GM21576 (cell line): ENCODE data around the gene AMELY.
"Not testable (repeated sequence)": the region's sequence is repeated elsewhere in the genome, so short reads cannot be mapped to it uniquely, and the experiment has no call there.

ENCODE experiments used
- ATAC-seq: cut with Tn5 transposase; IDR thresholded peaks from one replicate; pipeline ENCODE4 v1.9.1; 2021; ENCODE audit warnings: mild to moderate bottlenecking, moderate library complexity; ENCODE audit not compliant: unreplicated experiment

Gene AMELY

GRCh38 chrY:6911253-6911881, at the start of gene AMELY:
AMELY (minus strand) TSS chrY:6911752; CDS start chrY:6872608, 39,144 bp downstream.
- ATAC-seq = no peak

GRCh38 chrY:6949947-6950346, 38.4 kb upstream of the AMELY start:
- no peak for ATAC-seq

DNA sequence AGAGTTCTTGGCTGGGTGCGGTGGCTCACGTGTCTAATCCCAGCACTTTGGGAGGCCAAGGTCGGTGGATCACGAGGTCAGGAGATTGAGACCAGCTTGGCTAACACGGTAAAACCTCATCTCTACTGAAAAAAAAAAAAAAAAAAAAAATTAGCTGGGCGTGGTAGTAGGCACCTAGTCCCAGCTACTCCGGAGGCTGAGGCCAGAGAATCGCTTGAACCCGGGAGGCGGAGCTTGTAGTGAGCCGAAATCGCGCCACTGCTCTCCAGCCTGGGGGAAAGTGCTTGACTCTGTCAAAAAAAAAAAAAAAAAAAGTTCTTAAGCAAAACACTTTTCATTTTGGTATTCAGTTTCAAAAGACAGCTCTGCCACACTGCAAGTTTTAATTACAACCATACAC, 36.8 kb upstream of the AMELY start:
- no peak for ATAC-seq

DNA sequence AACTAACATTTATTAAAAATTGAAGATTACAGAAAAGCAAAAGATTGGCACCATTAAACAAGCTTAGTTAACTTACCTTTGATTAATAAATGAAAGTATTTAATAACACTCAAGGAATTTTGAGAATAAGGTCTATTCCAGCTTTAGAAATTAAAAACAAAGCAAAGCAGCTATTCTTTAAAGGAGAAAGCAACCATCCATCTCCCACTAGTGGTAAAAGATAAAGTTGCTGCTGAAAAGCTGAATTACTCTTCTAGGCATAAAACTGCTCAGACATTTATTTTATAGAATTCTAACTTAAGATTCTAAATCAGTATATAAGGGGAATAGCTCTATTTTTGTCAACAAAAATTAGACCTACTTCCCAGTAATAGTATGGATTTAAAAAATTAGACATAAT, 36.1 kb upstream of the AMELY start:
- ATAC-seq = no peak

DNA sequence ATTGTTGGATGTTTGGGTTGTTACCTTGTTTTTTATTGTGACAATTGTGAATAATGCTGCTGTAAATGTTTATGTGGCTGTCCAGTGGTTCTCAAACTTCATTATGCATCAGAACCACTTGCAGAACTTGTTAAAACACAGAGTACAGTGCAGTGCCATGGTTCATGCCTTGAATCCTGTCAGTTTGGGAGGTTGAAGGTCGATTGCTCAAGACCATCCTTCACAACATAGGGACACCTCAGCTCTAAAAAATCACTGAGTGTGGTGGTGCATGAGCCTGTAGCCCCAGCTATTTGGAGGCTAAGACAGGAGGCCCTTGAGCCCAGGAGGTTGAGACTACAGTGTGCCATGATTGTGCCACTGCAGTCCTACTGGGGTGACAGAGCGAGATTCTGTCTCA, 23.9 kb upstream of the AMELY start:
- no peak for ATAC-seq

GRCh38 chrY:6931779-6932396, 20.3 kb upstream of the AMELY start:
- no peak for ATAC-seq

DNA sequence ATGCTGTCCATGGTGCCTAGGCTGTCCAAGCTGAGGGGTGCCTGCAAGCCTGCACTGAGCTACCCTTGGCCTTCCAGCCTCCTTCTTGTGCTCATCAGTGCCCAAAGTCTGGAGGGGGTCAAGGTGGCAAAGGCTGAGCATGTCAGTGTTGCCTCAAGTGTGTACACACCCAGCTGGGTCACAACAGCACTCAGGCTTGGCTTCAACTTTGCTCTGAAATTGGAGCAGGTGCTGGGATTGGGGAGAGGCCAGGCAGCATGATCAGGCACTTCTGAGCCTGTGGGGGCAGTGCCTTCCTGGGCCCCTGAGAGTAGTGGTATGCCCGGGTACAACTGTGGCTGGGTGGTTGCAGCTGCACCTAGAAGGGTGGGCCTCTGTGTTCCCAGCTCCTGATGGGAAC, 17.7 kb upstream of the AMELY start:
- no peak for ATAC-seq

DNA sequence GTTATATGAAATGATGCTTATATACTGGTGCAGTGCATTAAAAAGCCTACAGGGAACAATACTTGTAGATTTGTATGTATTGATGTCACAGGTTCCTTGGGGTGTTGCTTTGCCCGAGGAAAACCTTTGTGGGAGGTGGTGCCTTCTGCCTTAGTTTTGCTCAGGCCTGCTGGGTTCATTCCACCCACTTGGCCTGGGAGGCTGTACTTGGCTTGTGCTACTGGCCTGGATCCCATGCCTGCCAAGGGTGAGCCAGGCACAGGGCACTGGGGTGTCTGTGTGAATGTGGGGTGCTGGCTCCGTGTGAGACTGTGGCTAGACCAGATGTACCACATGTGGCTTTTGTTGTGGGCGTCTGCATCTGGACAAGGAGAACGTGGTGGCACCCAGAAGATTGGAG, 16.7 kb upstream of the AMELY start:
- no peak for ATAC-seq

GRCh38 chrY:6921061-6921460, 9.5 kb upstream of the AMELY start:
- ATAC-seq = no peak

DNA sequence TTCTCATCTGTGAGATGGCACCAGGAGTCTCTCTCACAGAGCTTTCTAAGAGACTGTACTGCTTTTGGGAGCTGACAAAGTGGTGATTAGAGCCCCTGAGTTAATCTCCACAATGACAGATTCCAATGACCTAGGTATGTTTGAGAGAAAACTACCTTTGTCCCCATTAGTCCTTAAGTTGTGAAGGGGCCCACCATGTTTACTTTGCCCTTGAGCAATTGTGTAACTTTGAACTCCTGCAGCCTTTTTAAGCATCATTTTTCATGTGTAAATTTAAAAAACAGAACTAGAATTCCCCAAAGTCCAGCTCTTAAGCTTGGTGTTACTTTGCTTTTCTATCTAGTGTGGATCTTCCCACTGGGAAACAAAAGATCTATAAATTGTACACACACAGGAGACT, 1.8 kb upstream of the AMELY start:
- ATAC-seq = no peak

DNA sequence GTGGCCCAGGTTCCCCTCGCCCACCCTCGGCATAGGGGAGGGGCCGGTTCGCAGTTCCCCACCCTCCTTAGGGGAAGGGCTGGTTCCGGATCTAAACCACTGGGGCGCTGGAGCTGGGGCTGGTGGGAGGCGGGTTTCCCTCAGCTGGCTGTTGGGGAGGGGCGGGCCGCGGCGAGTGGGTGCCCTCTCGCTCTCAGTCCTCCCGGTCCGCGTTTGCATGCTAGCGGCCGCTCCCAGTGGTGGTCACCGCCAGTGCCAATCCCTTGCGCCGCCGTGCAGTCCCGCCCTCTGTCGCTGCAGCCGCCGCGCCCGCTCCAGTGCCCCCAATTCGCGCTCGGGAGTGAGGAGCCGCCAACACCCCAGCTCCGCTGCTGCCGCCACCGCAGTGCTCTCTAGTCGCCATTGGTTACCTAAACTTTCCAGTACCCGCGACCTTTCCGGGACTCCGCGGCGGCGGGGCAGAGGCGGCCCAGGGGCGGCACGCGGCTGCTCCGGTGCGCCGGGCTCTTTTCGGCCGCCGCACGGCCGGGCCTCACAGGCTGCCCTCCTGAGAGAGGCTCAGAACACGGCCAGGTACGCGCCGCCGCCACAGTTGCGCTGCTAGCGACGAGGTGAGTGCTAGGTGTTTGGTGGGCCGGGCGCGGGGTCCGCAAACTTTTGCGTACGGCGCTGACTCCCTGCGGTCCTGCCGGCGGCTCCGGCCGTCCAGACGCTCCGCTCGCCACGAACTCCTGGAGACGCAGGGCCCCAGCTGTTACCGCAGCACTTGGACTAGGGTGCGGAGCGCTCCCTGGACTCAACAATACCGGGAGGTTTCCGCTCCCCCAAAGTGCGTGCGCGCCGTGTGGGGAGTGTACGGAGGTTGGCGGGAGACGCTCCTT, 940 bp downstream of the AMELY start, which contains the start of gene TBL1Y:
TBL1Y (plus strand) TSS at position 326 of the 881 bp plus-strand sequence. CDS start 114,388 bp downstream, outside the sequence.
- ATAC-seq = no peak

GRCh38 chrY:6909856-6910255, 1.7 kb downstream of the AMELY start:
- no peak for ATAC-seq

- ATAC-seq = no peak
Observed at GRCh38 chrY:6909118-6909521, 2.4 kb downstream of the AMELY start.

DNA sequence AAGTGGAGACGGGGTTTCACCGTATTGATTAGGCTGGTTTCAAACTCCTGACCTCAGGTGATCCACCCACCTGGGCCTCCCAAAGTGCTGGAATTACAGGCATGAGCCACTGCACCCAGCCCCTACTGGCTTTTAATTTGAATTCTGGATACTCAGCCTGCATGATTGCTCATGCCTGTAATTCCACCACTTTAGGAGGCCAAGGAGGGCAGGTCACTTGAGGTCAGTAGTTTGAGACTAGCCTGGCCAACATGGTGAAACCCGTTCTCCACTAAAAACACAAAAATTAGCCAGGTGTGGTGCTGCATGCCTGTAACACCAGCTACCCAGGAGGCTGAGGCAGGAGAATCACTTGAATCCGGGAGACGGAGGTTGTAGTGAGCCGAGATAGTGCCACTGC, 3.5 kb downstream of the AMELY start:
- ATAC-seq = not testable (repeated sequence)

DNA sequence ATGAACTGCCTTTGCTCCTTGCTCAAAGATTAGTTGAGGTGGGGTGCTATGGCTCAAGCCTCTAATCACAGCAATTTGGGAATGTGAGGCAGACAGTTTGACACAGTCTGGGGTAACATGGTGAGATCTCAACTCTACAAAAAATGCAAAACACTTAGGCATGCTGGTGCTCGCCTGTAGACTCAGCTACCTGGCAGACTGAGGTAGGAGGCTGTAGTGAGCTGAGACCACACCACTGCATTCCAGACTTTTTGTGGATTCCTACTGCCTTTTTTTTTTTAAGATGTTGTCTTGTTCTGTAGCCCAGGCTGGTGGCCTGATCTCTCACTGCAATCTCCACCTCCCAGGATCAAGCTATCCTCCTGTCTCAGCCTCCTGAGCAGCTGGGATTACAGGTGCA, 4.0 kb downstream of the AMELY start:
- no peak for ATAC-seq

- not testable (repeated sequence) for ATAC-seq
Observed at GRCh38 chrY:6902116-6902515, 9.4 kb downstream of the AMELY start.

GRCh38 chrY:6895236-6895635, 16.3 kb downstream of the AMELY start:
- ATAC-seq = no peak

DNA sequence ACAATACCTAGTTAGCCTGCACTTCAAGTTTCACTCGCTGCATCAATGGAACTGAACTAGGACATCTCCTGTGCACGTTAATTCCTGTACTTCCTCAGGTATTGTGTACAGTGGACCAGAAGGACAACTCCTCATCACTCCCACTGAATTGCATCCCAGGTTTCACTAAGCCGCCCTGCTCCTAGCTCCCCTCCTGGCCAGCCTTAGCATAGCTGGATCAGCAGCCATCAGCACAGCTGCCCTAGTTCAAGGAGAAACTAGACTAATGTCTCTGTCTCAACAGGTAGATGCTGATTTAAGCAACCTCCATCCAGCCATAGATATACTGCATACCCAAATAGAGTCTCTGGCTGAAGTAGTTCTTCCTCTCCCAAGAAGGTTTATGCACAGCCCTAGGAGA, 17.1 kb downstream of the AMELY start:
- no peak for ATAC-seq

DNA sequence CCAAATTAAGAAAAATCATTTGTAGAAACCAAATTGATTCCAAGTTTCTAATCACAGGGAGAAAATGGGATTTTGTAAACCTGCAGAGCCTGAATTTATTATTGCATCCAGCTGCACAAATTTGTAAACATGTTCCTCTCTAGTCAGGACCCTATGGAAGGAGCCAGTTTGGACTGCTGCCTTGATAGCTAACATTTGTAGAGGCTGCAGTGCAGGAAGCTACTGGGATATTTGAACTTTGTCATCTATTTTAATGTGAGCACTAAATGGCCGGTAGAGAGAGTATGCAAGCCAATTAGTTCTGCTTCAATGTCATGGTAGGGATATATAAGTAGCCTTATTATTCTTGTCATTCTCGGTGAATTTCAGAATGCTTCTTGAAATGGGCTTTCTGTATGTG, 62.2 kb downstream of the AMELY start:
- no peak for ATAC-seq

DNA sequence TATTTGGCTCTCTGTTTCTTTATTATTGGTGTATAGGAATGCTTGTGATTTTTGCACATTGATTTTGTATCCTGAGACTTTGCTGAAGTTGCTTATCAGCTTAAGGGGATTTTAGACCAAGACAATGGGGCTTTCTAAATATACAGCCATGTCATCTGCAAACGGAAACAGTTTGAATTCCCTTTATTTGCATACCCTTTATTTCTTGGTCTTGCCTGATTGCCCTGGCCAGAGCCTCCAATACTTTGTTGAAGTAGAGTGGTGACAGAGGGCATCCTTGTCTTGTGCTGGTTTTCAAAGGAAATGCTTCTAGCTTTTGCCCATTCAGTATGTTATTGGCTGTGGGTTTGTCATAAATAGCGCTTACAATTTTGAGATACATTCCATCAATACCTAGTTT, 68.9 kb downstream of the AMELY start:
- not testable (repeated sequence) for ATAC-seq
